Upper lobe of right lung (tissue), 1 donor: Measurements from ENCODE around the gene CCN2. TPM values are rescaled to one million over a fixed set of nuclear protein-coding genes. Genes with fewer than 3 reads are reported as not detected.

Experiments
- ATAC-seq: fragments of 200-7000 bp; cut with Tn5 transposase; one replicate; pipeline ENCODE4 v1.9.1; 2020; ENCODE audit warnings: mild to moderate bottlenecking, moderate library complexity
- DNase-seq: peaks from one replicate; pipeline ENCODE4 v3.0.0-alpha.2; 2020
- H3K27ac ChIP-seq: fragments of 200-600 bp; one replicate; pipeline ENCODE4 v1.8.0; 2022
- H3K27me3 ChIP-seq: fragments of 200-600 bp; one replicate; pipeline ENCODE4 v1.8.0; 2022; ENCODE audit warnings: mild to moderate bottlenecking
- H3K36me3 ChIP-seq: fragments of 200-600 bp; one replicate; pipeline ENCODE4 v1.8.0; 2022
- H3K4me1 ChIP-seq: fragments of 200-600 bp; one replicate; pipeline ENCODE4 v1.8.0; 2022
- H3K4me3 ChIP-seq: fragments of 200-600 bp; one replicate; pipeline ENCODE4 v1.8.0; 2022; ENCODE audit warnings: mild to moderate bottlenecking
- H3K9me3 ChIP-seq: fragments of 200-600 bp; one replicate; pipeline ENCODE4 v1.8.0; 2022
- CTCF ChIP-seq: fragments of 200-600 bp; IDR thresholded peaks from one replicate; pipeline ENCODE4 v1.8.0; 2022; ENCODE audit warnings: antibody characterized with exemption
- intact Hi-C: fragments of 100-400 bp; cut with DNase I; formaldehyde crosslinking; loops from one replicate; pipeline ENCODE4 v1.11.0; 2022
- total RNA-seq: library from RNA; stranded (reverse); fragmentation: NEBNext Ultra II Directional; extraction: Animal tissue kit (Norgen Biotek cat#: 25700); gene quantifications from one replicate; pipeline ENCODE4 v1.2.1, GENCODE V29; 2021
- donor health status: DM: no; HTN: yes; CAD: no; lungs with severe emphysema.

CCN2 gene
- total RNA-seq, 1 donor from 2014 or later, result 229 TPM

- H3K4me3 ChIP-seq, result no peak overlapping the region
- no peaks in the 10 kb centered on the region for H3K36me3 ChIP-seq
- H3K27me3 ChIP-seq, result no peaks in the 10 kb centered on the region
- no peaks in the 10 kb centered on the region for H3K9me3 ChIP-seq
- intact Hi-C loops, result no loop called here
- DNase-seq, result no peak
- H3K27ac ChIP-seq, result no peak overlapping the region
- no peak for TF ChIP-seq CTCF
- ATAC-seq, result no peak
- peaks cover 7% of the 10 kb centered on the region for H3K4me1 ChIP-seq
These were observed 46.4 kb upstream of the CCN2 start for GRCh38 chr6:131997429-131998153.

GRCh38 chr6:131995917-131996316 is 44.7 kb upstream of the CCN2 start:
- Histone ChIP-seq H3K27me3 (no peaks in the 10 kb centered on the region), H3K4me1 (peaks cover 7% of the 10 kb centered on the region), H3K27ac (no peak overlapping the region), H3K9me3 (no peaks in the 10 kb centered on the region), H3K4me3 (no peak overlapping the region), H3K36me3 (no peaks in the 10 kb centered on the region)
- intact Hi-C loops, result no loop called here
- no peak for TF ChIP-seq CTCF
- DNase-seq, result no peak
- ATAC-seq, result no peak

- intact Hi-C loops, result no loop called here
- Histone ChIP-seq H3K9me3 (no peaks in the 10 kb centered on the region), H3K27ac (no peak overlapping the region), H3K4me1 (no peaks in the 10 kb centered on the region), H3K27me3 (no peaks in the 10 kb centered on the region), H3K36me3 (no peaks in the 10 kb centered on the region), H3K4me3 (no peak overlapping the region)
- ATAC-seq (no peak), DNase-seq (no peak)
- no peak for TF ChIP-seq CTCF
These were observed 41.4 kb upstream of the CCN2 start for GRCh38 chr6:131992557-131992956.

- H3K4me1 ChIP-seq, result no peaks in the 10 kb centered on the region
- no peak for ATAC-seq
- no peaks in the 10 kb centered on the region for H3K36me3 ChIP-seq
- no peak overlapping the region for H3K4me3 ChIP-seq
- no peak for DNase-seq
- no peak overlapping the region for H3K27ac ChIP-seq
- TF ChIP-seq CTCF, result no peak
- H3K9me3 ChIP-seq, result no peaks in the 10 kb centered on the region
- intact Hi-C loops, result no loop called here
- H3K27me3 ChIP-seq, result no peaks in the 10 kb centered on the region
These were observed 37.9 kb upstream of the CCN2 start for GRCh38 chr6:131989036-131989435.

- intact Hi-C loops, result no loop called here
- Histone ChIP-seq H3K4me3 (no peak overlapping the region), H3K4me1 (no peaks in the 10 kb centered on the region), H3K9me3 (no peaks in the 10 kb centered on the region), H3K27me3 (no peaks in the 10 kb centered on the region), H3K36me3 (no peaks in the 10 kb centered on the region), H3K27ac (no peak overlapping the region)
- no peak for DNase-seq
- no peak for TF ChIP-seq CTCF
- ATAC-seq, result no peak
These were observed 31.6 kb upstream of the CCN2 start for GRCh38 chr6:131982740-131983259.
